GM12878 (cell line): ENCODE results near the gene AKAP7. TPM values are rescaled to one million over a fixed set of nuclear protein-coding genes. Genes with fewer than 3 reads are reported as not detected.

ENCODE experiments used
- ATAC-seq: fragments of 200-7000 bp; cut with Tn5 transposase; 3 replicates; pipeline ENCODE4 v1.9.1; 2020; ENCODE audit warnings: mild to moderate bottlenecking, moderate library complexity
- BruUV-seq: library from RNA; stranded (reverse); fragments of 400-500 nt; replicated peaks from 2 replicates; lab custom pipeline; 2021; lab: Mats Ljungman, UMichigan
- CTCF ChIA-PET: fragments of 300-600 bp; sonication (Branson Sonifier 250); formaldehyde crosslinking; extraction: SDS; loops from one replicate; lab custom pipeline; 2021; ENCODE audit warnings: inconsistent platforms; lab: Yijun Ruan, JAX
- POLR2A ChIA-PET: fragments of 350-600 bp; formaldehyde crosslinking; extraction: SDS; loops from one replicate; lab custom pipeline; 2021; ENCODE audit warnings: inconsistent platforms; lab: Charles Lee
- RAD21 ChIA-PET: fragments of 300-600 bp; sonication (Branson Sonifier 250); formaldehyde crosslinking; loops from one replicate; lab custom pipeline; 2023; ENCODE audit warnings: antibody characterized with exemption; ENCODE audit not compliant: unreplicated experiment; lab: Charles Lee
- SMC1A ChIA-PET: fragments of 300-600 bp; sonication (Branson Sonifier 250); formaldehyde crosslinking; loops from one replicate; lab custom pipeline; 2023; ENCODE audit not compliant: unreplicated experiment, uncharacterized antibody; lab: Charles Lee
- DNase-seq: peaks from one replicate; pipeline ENCODE4 v3.0.0-alpha.2; 2011; ENCODE audit warnings: low read depth, low spot score
- FAIRE-seq: peaks from 3 replicates; lab custom pipeline; 2011; peaks lifted over from hg19 to GRCh38; lab: Jason Lieb, UNC
- H2AFZ ChIP-seq: 2 replicates; pipeline ENCODE4 v1.6.0; 2011; ENCODE audit warnings: low read depth, low read length, control low read depth; ENCODE audit not compliant: control insufficient read depth
- H3K27ac ChIP-seq: 2 replicates; pipeline ENCODE4 v1.5.1; 2011; ENCODE audit warnings: control low read depth; ENCODE audit not compliant: control insufficient read depth, insufficient read depth
- H3K27me3 ChIP-seq, 2 experiments: replicated peaks in 1 of 2; 2 replicates each; pipeline versions ENCODE4 v1.6.0 to v1.6.1; 2011; ENCODE audit warnings: low read length in 1 of 2; ENCODE audit not compliant: control insufficient read depth in 2 of 2, insufficient read depth in 2 of 2
- H3K36me3 ChIP-seq, 2 experiments: 2 replicates each; pipeline ENCODE4 v1.5.1; 2011; ENCODE audit warnings: low read length in 1 of 2; ENCODE audit not compliant: control insufficient read depth in 2 of 2, insufficient read depth in 2 of 2
- H3K4me1 ChIP-seq: 2 replicates; pipeline ENCODE4 v1.6.1; 2011; ENCODE audit warnings: mild to moderate bottlenecking, low read length, moderate library complexity, mixed read lengths; ENCODE audit not compliant: control insufficient read depth, insufficient read depth
- H3K4me2 ChIP-seq: 2 replicates; pipeline ENCODE4 v1.6.0; 2011; ENCODE audit warnings: control low read depth; ENCODE audit not compliant: control insufficient read depth, insufficient read depth
- H3K4me3 ChIP-seq: fragments of 200-600 bp; sonication (generic); 2 replicates; pipeline ENCODE4 v1.5.1; 2016
- H3K79me2 ChIP-seq: 2 replicates; pipeline ENCODE4 v1.6.0; 2011; ENCODE audit warnings: low read length; ENCODE audit not compliant: control insufficient read depth, insufficient read depth
- H3K9ac ChIP-seq: 2 replicates; pipeline ENCODE4 v1.8.0; 2011; ENCODE audit warnings: low read length, control low read depth, mixed read lengths; ENCODE audit not compliant: control insufficient read depth, insufficient read depth
- H3K9me3 ChIP-seq: replicated peaks from 3 replicates; pipeline ENCODE4 v1.5.1; 2011; ENCODE audit warnings: mild to moderate bottlenecking, low read length; ENCODE audit not compliant: control insufficient read depth, insufficient read depth
- H4K20me1 ChIP-seq: 2 replicates; pipeline ENCODE4 v1.6.0; 2011; ENCODE audit not compliant: control insufficient read depth, insufficient read depth
- CHD4 ChIP-seq: fragments of 200-600 bp; sonication (generic); IDR thresholded peaks from 2 replicates; pipeline ENCODE4 v1.6.1; 2016; ENCODE audit warnings: mild to moderate bottlenecking
- EP300 ChIP-seq, 2 experiments: fragments of 150-350 bp in 1 of 2; IDR thresholded peaks; 2 replicates each; pipeline ENCODE4 v1.6.1; 2011 to 2012; ENCODE audit warnings: low read depth in 2 of 2, low read length in 2 of 2, borderline replicate concordance in 1 of 2, improper control_type of control experiment in 1 of 2, inconsistent platforms in 1 of 2; ENCODE audit not compliant: control insufficient read depth in 1 of 2
- NFIC ChIP-seq: IDR thresholded peaks from 2 replicates; pipeline ENCODE4 v1.6.1; 2012; ENCODE audit warnings: low read depth, mild to moderate bottlenecking, inconsistent platforms, low read length, moderate library complexity
- POLR2AphosphoS5 ChIP-seq: IDR thresholded peaks from 2 replicates; pipeline ENCODE4 v1.6.1; 2011; ENCODE audit warnings: mild to moderate bottlenecking, low read length, inconsistent platforms
- SRF ChIP-seq, 2 experiments: IDR thresholded peaks; 2 replicates each; pipeline ENCODE4 v1.6.1; 2011; ENCODE audit warnings: low read depth in 2 of 2, low read length in 2 of 2, mild to moderate bottlenecking in 1 of 2, moderate library complexity in 1 of 2
- WGBS: methylation state at CpG from one replicate; pipeline ENCODE4 v1.1.6; 2016; ENCODE audit warnings: low lambda C conversion rate; ENCODE audit not compliant: insufficient replicate concordance, insufficient coverage; ENCODE audit errors: missing lambda C conversion rate; 5-methylcytosine and 5-hydroxymethylcytosine counted together
- in situ Hi-C: fragments of 300-500 bp; cut with MboI; formaldehyde crosslinking; loops from 9 replicates; pipeline ENCODE4 v1.14.3; 2018; ENCODE audit warnings: mixed read lengths
- intact Hi-C: fragments of 100-400 bp; cut with micrococcal nuclease; formaldehyde crosslinking; loops from one replicate; pipeline ENCODE4 v1.14.2; 2022; ENCODE audit not compliant: unreplicated experiment
- polyA plus RNA-seq, 11 experiments: library from polyadenylated mRNA; depleted of rRNA in 4 of 11; unstranded in 6 of 11; stranded (reverse) in 5 of 11; fragments of >200 nt; fragmentation: Nextera tagmentation in 4 of 11; fragmentation: Illumina TruSeq in 1 of 11; extraction: Ambion mirVana in 4 of 11; extraction: Trizol in 1 of 11; gene quantifications; 1 replicate in 1 of 11; 2 replicates in 10 of 11; pipeline versions ENCODE4 v1.2.1 to v1.2.3, GENCODE V29; 2011 to 2016; ENCODE audit warnings: inconsistent platforms in 2 of 11, missing spikeins in 2 of 11, low read depth in 1 of 11
- total RNA-seq, 4 experiments: library from RNA; depleted of rRNA in 3 of 4; stranded (reverse); fragments of >200 nt in 3 of 4; fragmentation: Illumina TruSeq in 1 of 4; extraction: Trizol in 1 of 4; gene quantifications; 2 replicates each; pipeline versions ENCODE4 v1.2.1 to v1.2.3, GENCODE V29; 2013 to 2021

Gene AKAP7
- total and polyA plus RNA-seq, 10 of the 15 experiments (the other 5 are each of a cell fraction or from before 2014, with no cell fraction given): 0.06 to 0.58 (median 0.28) TPM; not detected in 1

DNA sequence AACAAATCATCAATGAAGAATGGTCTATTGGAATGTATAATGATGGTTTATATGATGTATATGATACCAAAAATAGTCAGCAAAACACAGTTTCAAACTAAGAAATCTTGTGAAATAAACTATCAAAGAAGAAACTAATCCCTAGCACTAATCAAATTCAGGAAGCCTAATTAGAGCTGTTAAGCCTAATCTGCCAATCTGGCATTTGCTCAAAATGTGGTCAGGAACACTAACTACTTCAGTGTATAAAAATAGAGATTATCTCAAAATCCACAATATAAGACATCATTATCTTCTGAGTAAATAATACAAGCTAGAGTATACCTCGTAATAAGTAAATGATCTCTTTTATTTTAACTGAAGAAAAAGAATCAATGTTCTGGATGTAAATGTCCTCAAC lies 12.8 kb upstream of the AKAP7 start:
- RAD21 ChIA-PET: no interaction called here
- H3K27ac ChIP-seq: no peak overlapping the region
- H4K20me1 ChIP-seq: no peaks in the 10 kb centered on the region
- H3K9ac ChIP-seq: no peak overlapping the region
- no peaks in the 10 kb centered on the region; a peak in 1 of 4 replicates for H3K27me3 ChIP-seq
- H2AFZ ChIP-seq: no peak overlapping the region
- no peak for TF ChIP-seq SRF (IDR thresholded peaks at IDR 0.05; ENCODE audit: low read depth in 2 of 2, low read length in 2 of 2)
- TF ChIP-seq, all 136 proteins: peak for 0
- ChIA-PET SMC1A (interaction anchor here (0.6 to 14.6 kb wide), 2 partner anchors 41 to 234 kb away, joined by 3 to 301 read pairs; no protein-coding TSS in a partner anchor), CTCF (interaction anchor here (1.0 to 1.4 kb wide), 2 partner anchors 17 to 237 kb away, joined by 3 to 7 read pairs; no protein-coding TSS in a partner anchor), POLR2A (no interaction called here)
- in situ Hi-C loops (no loop called here), intact Hi-C loops (no loop called here)
- 0% methylated on average over 1 of the region's 1 CpG for WGBS
- Histone ChIP-seq H3K4me1 (no peaks in the 10 kb centered on the region), H3K4me3 (no peak overlapping the region), H3K4me2 (no peak overlapping the region), H3K9me3 (no peaks in the 10 kb centered on the region), H3K79me2 (no peaks in the 10 kb centered on the region), H3K36me3 (no peaks in the 10 kb centered on the region)
- no peak for DNase-seq
- ATAC-seq: no peak
- FAIRE-seq: no peak
- no TSS peak for BruUV-seq

DNA sequence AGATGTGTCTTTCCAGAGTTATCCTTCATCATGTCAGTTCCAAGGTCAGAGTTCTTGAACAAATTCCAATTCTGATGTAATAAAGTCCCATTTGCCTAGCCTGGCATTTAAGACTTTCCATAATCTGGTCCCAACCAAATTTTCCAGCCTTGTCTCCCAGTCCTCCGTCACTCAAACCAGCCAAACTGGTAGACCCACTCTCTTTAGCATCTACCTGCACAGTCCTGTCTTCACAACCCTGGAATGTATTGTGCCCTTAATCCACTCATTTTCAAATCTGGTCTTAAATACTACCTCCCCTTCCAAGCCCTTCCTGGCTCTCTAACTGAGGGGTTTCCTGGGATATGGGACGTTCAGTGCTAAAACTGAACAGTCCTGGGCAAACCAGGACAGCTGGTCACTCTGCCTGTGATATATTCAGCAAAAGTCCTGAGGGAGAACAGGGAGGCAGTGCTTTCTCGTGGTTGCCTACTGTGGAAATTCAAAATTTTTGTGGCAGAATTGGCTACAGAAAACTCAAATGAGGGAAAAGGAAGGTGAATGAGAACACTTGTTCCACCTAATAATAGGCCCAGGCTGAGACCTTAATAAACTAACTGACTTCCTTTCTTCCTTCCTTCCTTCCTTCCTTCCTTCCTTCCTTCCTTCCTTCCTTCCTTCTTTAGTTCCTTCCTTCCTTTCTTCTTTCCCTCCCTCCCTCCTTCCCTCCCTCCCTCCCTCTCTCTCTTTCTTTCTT lies 10.8 kb upstream of the AKAP7 start:
- Histone ChIP-seq H3K9ac (no peak overlapping the region), H3K27me3 (no peaks in the 10 kb centered on the region; a peak in 1 of 4 replicates), H4K20me1 (no peaks in the 10 kb centered on the region), H3K27ac (no peak overlapping the region), H3K4me3 (no peak overlapping the region), H3K9me3 (no peaks in the 10 kb centered on the region), H3K4me1 (no peaks in the 10 kb centered on the region), H3K79me2 (no peaks in the 10 kb centered on the region), H2AFZ (no peak overlapping the region), H3K36me3 (no peaks in the 10 kb centered on the region), H3K4me2 (no peak overlapping the region)
- in situ Hi-C loops (no loop called here), intact Hi-C loops (no loop called here)
- no TSS peak for BruUV-seq
- FAIRE-seq (no peak), ATAC-seq (no peak), DNase-seq (no peak)
- RAD21 ChIA-PET: no interaction called here
- SMC1A ChIA-PET: no interaction called here
- 0% methylated on average over 3 of the region's 3 CpGs for WGBS
- CTCF ChIA-PET: no interaction called here
- POLR2A ChIA-PET: no interaction called here
- TF ChIP-seq POLR2AphosphoS5 (no peak), NFIC (no peak), EP300 (IDR thresholded peaks at IDR 0.05; ENCODE audit: borderline replicate concordance in 1 of 2, control insufficient read depth in 1 of 2, low read depth in 2 of 2, low read length in 2 of 2) (no peak), CHD4 (no peak)
